Muscle layer of colon (tissue), 2 donors: Measurements from ENCODE around the gene TUNAR.

ENCODE experiments used
- H3K27ac ChIP-seq: one replicate; pipeline ENCODE4 v1.7.0; 2013; ENCODE audit warnings: low read depth, mild to moderate bottlenecking, low read length, moderate library complexity
- H3K27me3 ChIP-seq, 2 donors: one replicate each; pipeline ENCODE4 v1.7.0; 2013; ENCODE audit warnings: low read length in 2 of 2, mild to moderate bottlenecking in 2 of 2; ENCODE audit not compliant: insufficient read depth in 2 of 2, control insufficient read depth in 1 of 2
- H3K36me3 ChIP-seq: one replicate; pipeline ENCODE4 v1.7.0; 2013; ENCODE audit warnings: mild to moderate bottlenecking, low read length; ENCODE audit not compliant: insufficient read depth
- H3K4me1 ChIP-seq: one replicate; pipeline ENCODE4 v1.7.0; 2013; ENCODE audit warnings: mild to moderate bottlenecking, low read length; ENCODE audit not compliant: insufficient read depth
- H3K4me3 ChIP-seq, 2 donors: one replicate each; pipeline ENCODE4 v1.7.0; 2013; ENCODE audit warnings: low read length in 2 of 2, low read depth in 1 of 2, mild to moderate bottlenecking in 1 of 2, moderate library complexity in 1 of 2
- H3K9ac ChIP-seq: one replicate; pipeline ENCODE4 v1.7.0; 2013; ENCODE audit warnings: low read length
- H3K9me3 ChIP-seq: one replicate; pipeline ENCODE4 v1.7.0; 2013; ENCODE audit warnings: mild to moderate bottlenecking, low read length
- donor health status: abdominal sarcoma.
- donor health status: Adenocarcinoma of cecum.

TUNAR gene

DNA sequence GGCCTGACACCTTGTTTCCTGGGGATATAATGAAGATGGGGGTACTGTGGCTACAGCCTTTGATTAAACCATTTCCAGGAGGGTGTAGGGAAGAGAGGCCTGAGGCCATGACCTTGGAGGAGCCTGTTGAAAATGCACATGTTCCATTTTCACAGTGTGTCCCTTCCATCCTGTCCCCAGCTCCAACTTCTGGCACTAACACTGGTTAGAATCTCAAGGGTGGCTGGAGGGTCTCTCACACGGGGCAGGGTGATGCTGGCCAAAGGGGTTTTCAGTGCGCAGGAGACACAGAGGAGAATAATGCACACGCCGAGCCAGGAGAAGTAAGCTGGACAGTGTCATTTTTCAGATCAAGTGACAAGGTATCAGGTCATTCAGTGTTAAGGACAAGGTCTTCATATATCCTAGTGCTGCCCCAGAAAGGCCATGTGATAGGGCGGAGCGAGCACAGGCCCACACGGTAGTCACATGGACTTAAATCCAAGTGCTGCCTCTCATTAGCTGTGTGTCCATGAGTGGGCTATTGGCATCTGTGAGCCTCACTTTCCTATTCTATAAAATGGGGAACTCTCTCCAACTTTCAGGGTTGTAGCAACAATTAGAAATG is 36.4 kb upstream of the TUNAR start:
- Histone ChIP-seq H3K4me3 (no peak overlapping the region), H3K36me3 (no peaks in the 10 kb centered on the region), H3K9me3 (no peaks in the 10 kb centered on the region), H3K27me3 (no peaks in the 10 kb centered on the region), H3K9ac (no peak overlapping the region), H3K4me1 (no peaks in the 10 kb centered on the region), H3K27ac (no peak overlapping the region)

DNA sequence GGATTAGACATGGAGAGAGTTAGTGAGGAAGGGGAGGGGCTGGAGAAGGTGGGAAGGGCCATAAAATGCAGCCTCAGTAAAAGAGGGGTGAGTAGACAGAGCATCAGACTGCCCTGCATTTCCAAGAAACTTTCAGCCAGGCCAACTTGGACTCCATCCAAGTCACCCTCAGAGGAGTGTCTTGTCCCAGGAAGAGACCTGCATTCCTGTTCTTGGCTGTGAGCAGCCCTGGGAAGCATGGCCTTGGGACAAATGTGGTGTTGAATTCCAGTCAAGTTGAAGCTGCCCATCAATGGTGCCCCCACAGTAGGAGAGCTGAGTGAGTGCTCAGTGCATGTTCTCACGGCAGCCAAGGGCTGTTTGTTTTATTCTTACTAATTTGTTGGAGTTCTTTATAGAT is 35.0 kb upstream of the TUNAR start:
- H3K9ac ChIP-seq: no peak overlapping the region
- H3K4me1 ChIP-seq: no peaks in the 10 kb centered on the region
- no peaks in the 10 kb centered on the region for H3K36me3 ChIP-seq
- H3K4me3 ChIP-seq: no peak overlapping the region
- H3K9me3 ChIP-seq: no peaks in the 10 kb centered on the region
- no peaks in the 10 kb centered on the region for H3K27me3 ChIP-seq
- no peak overlapping the region for H3K27ac ChIP-seq

- no peak overlapping the region for H3K4me3 ChIP-seq
- H3K9me3 ChIP-seq: no peaks in the 10 kb centered on the region
- H3K27me3 ChIP-seq: no peaks in the 10 kb centered on the region
- no peaks in the 10 kb centered on the region for H3K4me1 ChIP-seq
- no peak overlapping the region for H3K27ac ChIP-seq
- no peak overlapping the region for H3K9ac ChIP-seq
- H3K36me3 ChIP-seq: no peaks in the 10 kb centered on the region
Observed at GRCh38 chr14:95849761-95850160, 26.9 kb upstream of the TUNAR start.

GRCh38 chr14:95850429-95850828 is 26.2 kb upstream of the TUNAR start:
- H3K27ac ChIP-seq: no peak overlapping the region
- no peaks in the 10 kb centered on the region for H3K36me3 ChIP-seq
- no peak overlapping the region for H3K4me3 ChIP-seq
- H3K9me3 ChIP-seq: no peaks in the 10 kb centered on the region
- H3K9ac ChIP-seq: no peak overlapping the region
- H3K4me1 ChIP-seq: no peaks in the 10 kb centered on the region
- no peaks in the 10 kb centered on the region for H3K27me3 ChIP-seq

- no peaks in the 10 kb centered on the region for H3K9me3 ChIP-seq
- H3K4me1 ChIP-seq: no peaks in the 10 kb centered on the region
- H3K4me3 ChIP-seq: no peak overlapping the region
Observed at GRCh38 chr14:95855606-95856005, 21.0 kb upstream of the TUNAR start.

DNA sequence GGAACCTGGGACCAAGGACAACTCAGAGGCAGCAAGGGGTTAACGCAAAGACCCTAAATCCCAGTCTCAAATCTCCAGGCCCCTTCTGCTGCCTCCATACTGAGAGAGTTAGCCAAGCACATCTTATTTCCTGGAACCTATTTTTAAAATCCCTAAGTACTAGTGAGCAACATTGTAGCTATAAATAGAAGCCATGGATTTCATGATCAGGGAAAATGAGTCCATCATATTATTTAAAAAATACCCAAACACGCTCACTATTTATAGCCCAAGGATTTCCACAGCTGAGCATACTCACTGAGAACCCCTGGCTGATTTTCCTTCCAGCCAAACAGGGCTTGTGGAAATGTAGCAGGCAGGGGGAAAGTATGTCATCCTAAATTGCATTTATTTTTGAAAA is 19.4 kb upstream of the TUNAR start:
- no peaks in the 10 kb centered on the region for H3K36me3 ChIP-seq

More at GRCh38 chr14:95855606-95856005, 21.0 kb upstream of the TUNAR start:
- no peak overlapping the region for H3K27ac ChIP-seq
- no peak overlapping the region for H3K9ac ChIP-seq
- no peaks in the 10 kb centered on the region for H3K27me3 ChIP-seq
- no peaks in the 10 kb centered on the region for H3K36me3 ChIP-seq

GRCh38 chr14:95858893-95859292 is 17.7 kb upstream of the TUNAR start:
- no peaks in the 10 kb centered on the region for H3K9me3 ChIP-seq
- H3K9ac ChIP-seq: no peak overlapping the region
- H3K4me1 ChIP-seq: no peaks in the 10 kb centered on the region
- H3K27ac ChIP-seq: no peak overlapping the region
- no peaks in the 10 kb centered on the region for H3K36me3 ChIP-seq
- H3K27me3 ChIP-seq: no peaks in the 10 kb centered on the region
- H3K4me3 ChIP-seq: no peak overlapping the region

More for the DNA sequence above, 19.4 kb upstream of the TUNAR start:
- no peak overlapping the region for H3K9ac ChIP-seq
- no peak overlapping the region for H3K27ac ChIP-seq
- H3K4me1 ChIP-seq: no peaks in the 10 kb centered on the region
- H3K27me3 ChIP-seq: no peaks in the 10 kb centered on the region
- H3K9me3 ChIP-seq: no peaks in the 10 kb centered on the region
- H3K4me3 ChIP-seq: no peak overlapping the region

GRCh38 chr14:95862243-95862642 is 14.4 kb upstream of the TUNAR start:
- H3K27me3 ChIP-seq: no peaks in the 10 kb centered on the region
- no peaks in the 10 kb centered on the region for H3K36me3 ChIP-seq
- no peak overlapping the region for H3K27ac ChIP-seq
- no peaks in the 10 kb centered on the region for H3K4me1 ChIP-seq
- H3K9ac ChIP-seq: no peak overlapping the region
- no peak overlapping the region for H3K4me3 ChIP-seq
- H3K9me3 ChIP-seq: no peaks in the 10 kb centered on the region

DNA sequence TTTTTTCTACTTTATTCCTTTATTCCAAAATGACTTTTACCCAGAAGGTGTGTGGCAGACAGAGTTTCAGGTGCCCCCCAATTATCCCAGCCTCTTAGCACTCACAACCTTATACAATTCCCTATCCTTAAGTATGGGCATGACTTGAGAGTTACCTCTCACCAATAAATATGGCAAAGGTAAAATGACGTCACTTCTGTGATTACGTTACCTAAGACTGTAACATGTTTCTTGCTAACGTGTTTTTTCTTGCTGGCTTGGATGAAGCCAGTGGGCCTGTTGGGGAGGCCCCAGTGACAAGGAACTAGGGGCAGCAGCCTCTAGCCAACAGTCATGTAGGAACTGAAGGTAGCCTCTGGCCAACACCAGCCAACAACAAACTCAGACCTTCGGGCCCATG is 13.3 kb upstream of the TUNAR start:
- Histone ChIP-seq H3K9ac (no peak overlapping the region), H3K9me3 (no peaks in the 10 kb centered on the region), H3K4me1 (no peaks in the 10 kb centered on the region), H3K27me3 (no peaks in the 10 kb centered on the region), H3K4me3 (no peak overlapping the region), H3K36me3 (no peaks in the 10 kb centered on the region), H3K27ac (no peak overlapping the region)

DNA sequence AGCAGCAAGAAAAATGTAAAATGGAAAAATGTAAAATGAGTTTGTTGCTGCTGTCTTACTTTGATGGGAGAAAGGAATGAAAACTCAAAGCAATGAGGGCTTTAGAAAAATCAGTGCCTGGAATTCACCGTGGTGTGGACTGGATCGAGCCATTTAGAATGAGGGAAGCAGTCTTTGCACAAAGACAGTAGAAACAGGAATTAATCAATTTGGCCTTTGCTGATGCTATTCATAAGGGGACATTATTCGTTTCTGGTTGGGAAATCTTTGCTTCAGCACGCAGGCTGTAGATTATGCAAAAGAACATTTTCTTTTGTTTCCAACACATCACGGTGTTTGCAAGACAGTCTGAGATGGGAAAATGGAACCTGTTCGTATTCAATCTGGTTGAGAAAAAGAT is 6.9 kb upstream of the TUNAR start:
- H3K9me3 ChIP-seq: no peaks in the 10 kb centered on the region
- no peaks in the 10 kb centered on the region for H3K4me1 ChIP-seq
- H3K9ac ChIP-seq: no peak overlapping the region
- H3K4me3 ChIP-seq: no peak overlapping the region
- H3K36me3 ChIP-seq: no peaks in the 10 kb centered on the region
- peaks cover 0 to 4% of the 10 kb centered on the region in 2 donors for H3K27me3 ChIP-seq
- no peak overlapping the region for H3K27ac ChIP-seq

- Histone ChIP-seq H3K9me3 (no peaks in the 10 kb centered on the region), H3K4me1 (no peaks in the 10 kb centered on the region), H3K9ac (no peak overlapping the region), H3K4me3 (no peak overlapping the region), H3K27me3 (peaks cover 0 to 12% of the 10 kb centered on the region in 2 donors), H3K27ac (no peak overlapping the region), H3K36me3 (no peaks in the 10 kb centered on the region)
Observed at GRCh38 chr14:95870772-95871171, 5.9 kb upstream of the TUNAR start.

DNA sequence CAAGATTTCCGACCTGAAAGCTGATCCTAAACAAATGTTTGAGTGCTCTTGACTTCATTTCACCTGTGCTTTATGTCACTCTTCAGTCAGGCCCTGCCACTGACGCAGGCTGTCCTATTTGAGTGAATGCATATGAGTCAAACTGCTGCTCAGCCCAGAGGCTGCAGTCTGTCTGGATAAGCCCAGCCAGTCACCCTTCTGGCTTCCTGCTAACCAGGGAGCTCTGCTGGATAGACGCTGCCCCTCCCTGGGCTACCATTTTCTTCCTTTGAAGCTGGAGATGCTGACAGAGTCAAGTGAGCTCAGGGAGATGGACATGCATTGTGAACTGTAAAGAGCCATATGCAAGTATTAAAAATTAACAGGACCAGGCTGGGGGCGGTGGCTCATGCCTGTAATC is 5.1 kb upstream of the TUNAR start:
- Histone ChIP-seq H3K27me3 (peaks cover 0 to 19% of the 10 kb centered on the region in 2 donors), H3K9ac (no peak overlapping the region), H3K27ac (no peak overlapping the region)

More for the DNA sequence above, 5.1 kb upstream of the TUNAR start:
- Histone ChIP-seq H3K9me3 (no peaks in the 10 kb centered on the region), H3K4me1 (no peaks in the 10 kb centered on the region), H3K36me3 (no peaks in the 10 kb centered on the region), H3K4me3 (no peak overlapping the region)
